Measurements from ENCODE around the gene CCR9.

The CCR9 gene

DNA sequence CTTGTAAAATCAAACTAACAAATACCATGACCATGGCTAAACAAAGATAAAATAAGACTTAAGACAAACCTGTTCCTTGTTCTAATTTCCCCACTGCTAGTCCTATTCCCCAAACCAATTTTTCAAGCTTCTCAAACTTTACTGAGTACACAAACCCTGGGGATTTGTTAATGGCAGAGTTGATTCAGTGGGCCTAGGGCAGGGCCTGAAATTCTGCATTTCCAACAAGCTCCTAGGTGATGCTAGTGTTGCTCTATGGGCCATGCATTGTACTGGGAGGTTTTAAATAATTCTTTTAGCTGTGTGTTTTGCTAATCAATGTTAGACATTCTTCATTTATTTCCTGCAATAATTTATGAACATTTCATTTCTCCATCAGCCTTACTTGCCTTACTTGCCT, 13.3 kb upstream of the CCR9 start:
- DNase-seq = no peak

DNA sequence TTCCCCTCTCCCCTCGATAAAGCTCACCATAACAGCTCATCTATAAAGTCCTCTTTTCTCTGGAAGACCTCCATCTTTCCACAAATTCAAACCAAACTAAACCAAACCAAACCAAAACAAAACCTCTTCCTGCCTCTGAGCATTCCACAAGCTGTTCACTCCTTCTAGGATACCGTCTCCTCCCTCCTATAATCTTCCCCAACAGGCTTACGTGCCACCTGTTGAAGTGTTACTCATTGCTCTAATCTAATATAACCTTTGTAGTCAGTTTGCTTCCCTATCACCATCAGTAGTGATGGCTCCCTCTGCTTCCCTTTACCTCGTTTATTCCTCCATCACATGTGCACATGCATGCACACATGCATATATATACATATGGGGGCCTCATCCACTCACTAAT, 12.7 kb upstream of the CCR9 start:
- DNase-seq = no peak

DNA sequence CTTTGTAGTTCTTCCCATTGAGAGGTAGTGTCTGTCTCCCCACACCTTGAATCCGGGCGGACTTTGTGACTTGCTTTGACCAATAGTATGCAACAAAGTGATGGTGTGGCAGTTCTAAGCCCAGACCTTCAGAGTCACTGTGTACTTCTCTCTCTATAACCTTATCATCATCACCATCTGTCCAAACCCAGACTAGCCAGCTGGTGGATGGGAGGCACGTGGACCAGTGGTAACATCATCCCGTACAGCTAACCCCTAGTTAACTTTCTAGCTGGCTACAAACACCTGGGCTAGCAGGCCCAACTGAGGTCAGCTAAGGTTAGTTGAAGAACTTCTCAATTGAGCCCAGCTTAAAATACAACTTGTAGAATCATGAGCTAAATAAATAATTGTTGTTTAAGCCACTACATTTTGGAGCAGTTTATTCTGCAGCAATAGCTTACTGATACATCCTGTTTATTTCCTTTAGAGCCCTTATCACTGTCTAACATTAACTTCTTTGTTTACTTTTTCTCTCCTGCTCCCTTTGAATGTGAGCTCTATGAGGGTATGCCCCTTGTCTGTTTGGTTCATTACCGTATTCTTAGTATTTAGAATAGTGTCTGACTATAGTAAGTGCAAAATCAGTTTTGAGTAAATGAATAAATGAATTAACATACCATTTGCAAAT, 11.5 kb upstream of the CCR9 start:
- no peak for DNase-seq

GRCh38 chr3:45878124-45878523, 8.2 kb upstream of the CCR9 start:
- DNase-seq = no peak

DNA sequence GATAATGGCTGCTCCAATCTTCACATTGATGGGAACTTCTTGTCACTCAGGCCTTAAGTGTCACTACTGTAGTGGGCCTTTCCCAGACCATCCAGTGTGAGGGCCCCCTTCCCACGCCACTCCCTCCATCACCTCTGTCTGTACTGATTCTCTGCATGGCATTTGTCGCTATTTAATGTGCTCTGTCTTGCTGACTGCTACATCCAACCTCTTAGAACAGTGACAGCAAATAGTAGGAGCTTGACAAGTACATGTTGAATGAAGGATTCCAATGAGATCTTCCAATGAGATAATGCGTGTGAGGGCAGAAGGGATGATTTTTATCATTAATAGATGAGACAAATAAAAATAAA, 5.6 kb upstream of the CCR9 start:
- DNase-seq = no peak

DNA sequence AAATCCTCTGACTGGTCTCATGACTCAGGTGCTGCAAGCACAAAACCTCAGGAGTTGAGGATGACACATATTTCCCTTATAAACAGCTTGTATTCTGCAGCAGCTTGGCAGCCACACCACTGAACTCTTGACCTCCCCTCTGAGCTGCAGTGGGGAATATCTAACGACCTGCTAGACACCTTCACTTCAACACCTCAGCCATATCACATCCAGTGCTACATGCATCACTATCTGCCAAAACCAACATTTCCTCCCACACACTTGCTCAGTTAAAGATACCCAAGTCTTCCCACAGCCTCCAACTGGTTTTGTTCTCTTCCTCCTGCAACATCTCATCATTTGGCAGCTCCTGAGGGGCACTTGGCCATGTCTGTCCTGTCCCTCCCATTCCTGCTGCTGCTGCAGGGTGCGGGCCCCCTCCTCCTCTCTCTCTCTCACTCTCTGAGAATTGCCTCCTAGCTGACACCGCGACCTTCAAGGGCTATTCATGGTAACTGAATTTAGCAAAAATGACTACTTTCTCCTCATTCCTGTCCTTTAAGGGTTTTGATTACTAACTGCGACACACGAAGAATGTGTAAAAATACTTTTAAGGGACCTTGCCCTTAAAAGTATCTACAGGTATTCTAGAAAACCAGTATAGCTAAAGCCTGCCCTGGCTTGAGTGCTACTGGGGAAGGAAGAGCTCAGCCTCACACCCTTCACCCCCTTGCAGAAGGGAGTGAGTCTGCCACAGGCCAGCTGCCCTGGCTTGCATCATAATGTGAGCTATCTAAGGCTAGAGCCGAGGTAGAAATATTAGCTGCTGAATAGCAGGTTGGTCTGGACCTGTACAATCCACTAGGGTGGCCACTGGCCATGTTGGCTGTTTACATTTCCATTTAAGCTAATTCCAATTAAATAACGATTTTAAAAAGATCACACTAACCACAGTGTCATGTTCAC, 5.0 kb upstream of the CCR9 start:
- DNase-seq = peak; percentile 80

DNA sequence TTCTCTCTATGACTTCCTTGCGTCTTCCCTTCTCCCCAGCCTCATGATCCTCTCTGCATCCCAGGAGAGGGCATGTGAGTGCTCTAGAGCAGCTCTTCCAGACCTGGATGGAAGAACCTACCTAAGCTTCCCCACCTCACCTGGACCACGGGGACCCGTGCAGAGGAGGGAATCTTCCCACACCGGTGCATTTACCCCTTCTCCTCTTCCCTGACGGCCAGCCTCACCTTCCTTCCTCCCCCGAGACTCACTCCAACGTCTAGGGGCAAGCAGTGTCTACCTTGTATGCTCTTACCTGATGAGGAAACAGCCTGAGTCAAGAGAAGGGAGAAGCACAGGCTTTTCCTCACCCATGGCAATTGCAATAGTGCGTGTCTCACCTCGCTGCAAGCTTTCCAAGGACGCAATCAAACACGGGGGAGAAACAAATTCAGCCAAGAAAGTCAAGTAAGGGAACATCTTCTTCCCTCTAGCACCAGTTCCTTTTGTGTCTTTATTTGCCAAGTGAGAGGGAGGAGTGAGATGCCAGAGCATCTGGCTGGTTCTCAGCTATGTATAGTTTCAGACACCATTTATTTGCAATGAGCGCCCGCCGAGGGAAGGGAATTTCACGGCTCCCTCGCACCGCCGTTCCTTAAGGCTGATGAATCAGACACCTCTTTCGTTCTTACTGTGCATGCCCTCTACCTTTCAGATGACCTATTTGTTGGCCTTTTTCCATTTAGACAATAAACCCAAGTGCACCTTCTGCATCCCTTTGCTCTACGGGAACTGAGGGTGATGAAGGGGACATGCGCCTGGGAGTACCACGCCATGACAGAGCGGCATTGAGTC, 1.8 kb upstream of the CCR9 start:
- no peak for DNase-seq

- no peak for DNase-seq
Measured at GRCh38 chr3:45887285-45887684, 942 bp downstream of the CCR9 start.

DNA sequence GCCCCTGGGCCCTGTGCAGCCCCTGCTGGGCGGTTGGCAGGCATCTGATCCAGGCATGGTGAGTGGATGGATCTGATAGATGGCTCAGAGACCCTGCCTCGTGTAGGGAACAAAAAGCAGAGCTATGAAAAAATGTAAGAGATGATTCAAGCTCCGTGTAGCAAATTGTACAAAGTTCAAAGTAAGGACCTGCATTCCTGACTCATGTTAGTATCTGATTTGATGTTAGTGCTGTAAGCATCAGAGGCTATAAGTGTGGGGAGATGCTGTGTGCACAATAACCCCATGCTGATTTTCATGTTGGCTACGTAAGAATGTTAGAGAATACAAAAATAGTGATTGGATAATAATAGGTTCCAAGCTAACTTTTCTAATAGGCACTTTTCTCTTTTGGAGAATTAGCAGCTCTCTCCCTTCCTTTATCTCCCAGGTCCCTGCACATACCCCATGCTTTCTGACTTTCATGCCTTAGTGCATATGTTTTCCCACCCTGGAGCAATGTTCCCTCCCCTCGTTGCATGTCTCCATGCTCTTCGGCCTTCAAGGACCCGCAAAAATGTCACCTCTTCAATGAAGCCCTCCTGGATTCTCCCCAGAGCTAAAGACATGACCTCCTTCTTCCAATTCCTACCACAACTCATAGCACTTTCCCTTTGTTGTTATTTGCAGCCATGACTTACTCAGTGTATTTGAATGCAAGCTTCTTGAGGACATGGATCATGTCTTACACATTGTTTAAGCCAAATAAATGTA, 1.6 kb downstream of the CCR9 start:
- no peak for DNase-seq

DNA sequence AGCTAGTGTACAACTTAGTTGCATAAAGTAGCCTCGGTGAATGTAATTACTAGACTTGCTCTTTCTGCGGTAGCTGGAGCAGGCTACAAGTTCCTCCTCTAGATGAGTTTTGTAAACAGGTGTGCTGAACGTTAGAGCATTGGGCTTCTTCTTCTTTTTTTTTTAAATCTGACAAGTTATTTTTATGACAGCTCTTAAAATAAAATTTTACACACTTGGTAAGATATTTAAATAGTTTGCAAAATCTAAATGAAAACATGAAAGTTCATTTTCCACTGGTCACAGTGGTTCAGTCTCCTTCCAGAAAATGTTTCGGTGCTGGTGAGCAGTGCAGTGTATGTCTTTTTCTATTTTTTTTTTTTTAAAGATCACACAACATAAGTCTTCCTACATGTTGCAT, 3.0 kb downstream of the CCR9 start:
- DNase-seq = no peak

- no peak for DNase-seq
Measured at GRCh38 chr3:45890405-45890804, 4.1 kb downstream of the CCR9 start.

DNA sequence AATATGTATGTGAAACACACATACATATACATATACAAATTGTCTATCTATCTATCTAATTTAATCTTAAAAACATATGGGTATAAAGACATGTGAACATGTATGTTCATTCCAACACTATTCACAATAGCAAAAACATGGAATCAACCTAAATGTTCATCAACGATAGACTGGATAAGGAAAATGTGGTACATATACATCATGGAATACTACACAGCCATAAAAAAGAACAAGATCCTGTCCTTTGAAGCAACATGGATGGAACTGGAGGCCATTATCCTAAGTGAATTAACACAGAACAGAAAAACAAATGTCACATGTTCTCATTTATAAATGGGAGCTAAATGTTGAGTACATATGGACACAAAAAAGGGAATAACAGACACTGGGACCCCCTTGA, 5.8 kb downstream of the CCR9 start:
- no peak for DNase-seq

GRCh38 chr3:45894015-45894414, 7.7 kb downstream of the CCR9 start:
- DNase-seq = no peak

GRCh38 chr3:45895686-45896468, 9.5 kb downstream of the CCR9 start:
- DNase-seq = no peak

DNA sequence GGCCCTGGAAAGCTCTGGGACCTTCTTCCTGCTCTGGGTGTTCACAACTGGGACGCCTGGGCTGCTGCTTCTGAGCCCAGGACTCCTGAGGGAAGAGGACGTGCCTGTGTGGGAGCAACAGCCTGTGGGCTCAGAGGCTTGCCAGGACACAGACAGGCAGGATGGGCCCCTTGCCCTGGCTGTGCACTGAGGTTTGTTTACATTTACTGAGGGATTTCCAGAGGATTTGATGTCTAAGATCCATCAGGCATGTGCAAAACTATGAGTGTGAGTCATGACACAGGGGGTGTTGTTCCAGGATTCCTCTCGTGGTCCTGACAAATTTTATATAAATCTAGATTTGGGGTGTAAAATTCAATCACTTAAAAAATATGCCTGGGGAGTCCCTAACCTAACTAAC, 10.6 kb downstream of the CCR9 start:
- DNase-seq = peak; percentile 28

DNA sequence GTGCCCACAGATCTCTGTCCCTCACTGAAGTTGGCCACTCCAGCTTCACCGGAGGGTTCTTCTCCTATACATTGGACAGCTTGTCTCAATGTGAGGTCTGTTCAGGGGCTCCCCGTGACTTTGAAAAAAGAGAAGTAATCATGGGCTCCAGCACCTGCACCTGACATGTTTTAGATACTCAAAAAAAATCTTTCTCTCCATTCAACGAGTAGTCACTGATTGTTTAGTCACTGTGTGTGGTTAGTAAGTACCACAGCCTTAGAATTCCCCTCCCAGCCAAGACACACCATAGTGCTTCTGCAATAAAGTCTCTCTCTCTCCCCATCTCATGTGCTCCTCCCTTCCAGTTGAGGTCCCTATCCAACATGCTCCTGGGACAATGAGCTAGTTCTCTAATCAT, 18.6 kb downstream of the CCR9 start:
- DNase-seq = no peak

- no peak for DNase-seq
Measured at GRCh38 chr3:45905755-45906154, 19.4 kb downstream of the CCR9 start.

- no peak for DNase-seq
Measured at GRCh38 chr3:45906681-45907407, 20.5 kb downstream of the CCR9 start.

DNA sequence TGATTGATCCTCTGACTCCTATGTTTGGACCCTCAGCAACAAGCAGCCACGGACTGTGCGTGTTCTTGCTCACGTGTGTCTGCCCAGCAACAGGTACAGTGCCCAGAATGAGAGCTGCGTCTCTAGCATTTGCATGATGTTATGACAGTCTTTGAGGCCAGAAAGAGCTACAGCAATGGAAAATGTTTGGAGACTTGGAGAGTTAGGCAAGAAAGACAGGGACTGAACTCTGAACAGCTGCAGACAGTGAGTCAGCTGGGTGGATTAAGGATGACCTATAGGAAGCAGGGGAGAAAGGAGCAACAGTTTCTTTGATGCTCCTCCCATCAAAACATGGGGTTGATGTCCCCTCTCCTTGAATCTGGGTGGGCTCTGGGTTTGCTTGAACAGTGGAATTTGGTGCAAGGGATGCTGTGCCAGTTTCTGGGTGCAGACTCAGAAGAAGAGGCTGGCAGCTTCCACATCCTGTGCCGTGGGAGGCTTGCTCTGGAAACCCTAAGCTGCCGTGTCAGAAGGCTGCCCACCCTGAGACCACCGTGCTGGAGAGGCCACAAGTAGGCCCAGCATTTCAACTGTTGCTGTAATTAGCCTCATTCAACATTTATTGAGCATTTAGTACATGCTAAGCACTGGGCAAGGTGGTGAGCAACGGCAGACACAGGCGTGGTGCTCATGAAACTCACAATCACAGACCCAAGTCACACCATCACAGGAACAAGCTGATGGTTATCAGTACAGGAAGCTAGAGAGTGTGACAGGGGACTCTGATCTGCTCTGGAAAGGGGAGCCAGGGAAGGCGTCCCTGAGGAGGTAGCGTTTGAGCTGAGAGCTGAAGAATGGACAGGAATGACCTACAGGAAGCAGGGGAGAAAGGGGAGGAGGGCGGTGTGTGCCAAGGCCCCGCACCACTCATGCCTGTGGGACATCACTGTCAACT, 21.7 kb downstream of the CCR9 start:
- no peak for DNase-seq

DNA sequence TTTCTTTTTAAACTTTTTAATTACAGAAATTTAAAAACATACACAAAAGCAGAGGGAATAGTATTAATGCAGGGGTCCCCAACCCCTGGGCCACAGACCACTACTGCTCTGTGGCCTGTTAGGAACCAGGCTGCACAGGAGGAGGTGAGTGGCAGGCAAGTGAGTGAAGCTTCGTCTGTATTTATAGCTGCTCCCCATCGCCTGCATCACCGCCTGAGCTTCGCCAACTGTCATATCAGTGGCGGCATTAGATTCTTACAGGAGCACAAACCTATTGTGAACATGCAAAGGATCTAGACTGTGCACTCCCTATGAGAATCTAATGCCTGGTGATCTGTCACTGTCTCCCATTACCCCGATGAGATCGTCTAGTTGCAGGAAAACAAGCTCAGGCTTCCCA, 22.4 kb downstream of the CCR9 start:
- DNase-seq = no peak

All from NCI-H226 (cell line).